ENCODE data around the gene XAGE2. TPM values are rescaled to one million over a fixed set of nuclear protein-coding genes. Genes with fewer than 3 reads are reported as not detected.
A peak's percentile ranks its signal among the peaks of the same experiment; 100 is the strongest.

Gene XAGE2
- total and polyA plus RNA-seq, 2 of the 4 experiments (the other 2 are of a cell fraction), result not detected

DNA sequence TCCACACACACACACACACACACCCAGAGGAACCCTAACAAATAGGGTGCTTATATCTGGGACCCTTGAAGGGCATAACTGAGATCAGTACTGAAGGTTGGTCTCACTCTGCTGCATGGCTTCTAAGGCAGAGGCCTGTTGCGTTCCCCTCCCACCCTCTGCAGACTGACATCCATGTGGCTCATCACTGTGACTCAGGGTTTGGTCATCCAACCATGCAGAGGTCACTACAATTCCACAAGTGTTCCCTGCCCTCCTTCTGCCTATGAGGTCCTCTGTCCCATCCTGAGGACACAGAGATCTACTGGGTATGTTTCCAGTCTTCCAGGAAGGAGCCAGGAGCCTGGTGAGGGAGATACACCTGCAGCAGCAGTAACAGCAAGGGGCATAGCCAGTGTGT lies 55.8 kb downstream of the XAGE2 start:
- dilution Hi-C loops (cut with HindIII; ENCODE audit: low sequenced_read_pairs, unreplicated experiment), result no loop called here

More for the DNA sequence above, 55.8 kb downstream of the XAGE2 start:
- Histone ChIP-seq H3K4me2 (ENCODE audit: low read depth, low read length) (no peak overlapping the region), H3K14ac (replicated peaks; ENCODE audit: low read depth, low read length) (no peak overlapping the region), H2BK120ac (ENCODE audit: low read depth, low read length) (peak overlapping the region; percentile 87), H2BK20ac (ENCODE audit: low read depth, low read length) (peak overlapping the region; percentile 67), H3K79me1 (ENCODE audit: low read depth in 1 of 2, low read length in 2 of 2) (no peaks in the 10 kb centered on the region), H3K36me3 (ENCODE audit: control insufficient read depth, insufficient read depth, low read length) (no peaks in the 10 kb centered on the region), H3K27ac (ENCODE audit: insufficient read depth, low read length) (0 out of 2 replicates have a peak overlapping the region, but pooled peaks have one; percentile 3), H3K4me3 (ENCODE audit: insufficient read depth, low read depth, low read length) (no peak overlapping the region), H3K27me3 (ENCODE audit: control insufficient read depth, insufficient read depth, low read length) (no peaks in the 10 kb centered on the region), H3K23ac (ENCODE audit: low read depth, low read length) (no peak overlapping the region), H2AK9ac (replicated peaks; ENCODE audit: low read depth, low read length, poor library complexity) (no peak overlapping the region), H3K18ac (ENCODE audit: low read depth, low read length) (no peak overlapping the region), H2AFZ (replicated peaks; ENCODE audit: low read length, poor library complexity) (peak overlapping the region; percentile 74), H3K9me1 (ENCODE audit: insufficient read depth, low read length) (peaks cover under 1% of the 10 kb centered on the region; the same call in 1 of the 2 replicates), H4K20me1 (ENCODE audit: insufficient read depth, low read length) (no peaks in the 10 kb centered on the region), H3K9me3 (ENCODE audit: control insufficient read depth, insufficient read depth, low read length) (no peaks in the 10 kb centered on the region), H2AK5ac (ENCODE audit: low read depth, low read length) (0 out of 2 replicates have a peak overlapping the region, but pooled peaks have one; percentile 30), H4K91ac (ENCODE audit: insufficient read depth, low read depth, low read length) (peak overlapping the region; percentile 69), H3K4me1 (ENCODE audit: control insufficient read depth, insufficient read depth, low read length) (peaks cover 8% of the 10 kb centered on the region), H3K56ac (ENCODE audit: extremely low read depth, insufficient read depth, low read length) (no peak overlapping the region), H2BK15ac (ENCODE audit: low read depth, low read length) (no peak overlapping the region; the same call in 2 of the 3 replicates), H2BK5ac (ENCODE audit: low read depth, low read length, poor library complexity, severe bottlenecking) (peak overlapping the region; percentile 77), H4K8ac (ENCODE audit: low read depth in 2 of 2, low read length in 2 of 2) (peak overlapping the region; percentile 0 to 55; a peak in 1 of 4 replicates), H3K9ac (ENCODE audit: low read depth, low read length) (no peak overlapping the region), H3K4ac (ENCODE audit: low read depth, low read length) (peak overlapping the region; percentile 59), H4K5ac (ENCODE audit: low read depth, low read length) (0 out of 2 replicates have a peak overlapping the region, but pooled peaks have one; percentile 13)
- TF ChIP-seq MAZ (IDR thresholded peaks at IDR 0.05; ENCODE audit: borderline replicate concordance, low read depth, low read length) (no peak), CEBPB (IDR thresholded peaks at IDR 0.05; ENCODE audit: low read depth, low read length) (no peak), NFE2L2 (IDR thresholded peaks at IDR 0.05; ENCODE audit: low read depth, low read length) (no peak), FOS (IDR thresholded peaks at IDR 0.05; ENCODE audit: low read depth, low read length) (no peak), CHD1 (IDR thresholded peaks at IDR 0.05; ENCODE audit: low read depth, low read length) (no peak), RFX5 (IDR thresholded peaks at IDR 0.05; ENCODE audit: low read depth, low read length) (no peak), RCOR1 (IDR thresholded peaks at IDR 0.05; ENCODE audit: insufficient replicate concordance, low read length) (no peak), MXI1 (IDR thresholded peaks at IDR 0.05; ENCODE audit: borderline replicate concordance, low read depth, low read length) (no peak), POLR2A (IDR thresholded peaks at IDR 0.05; ENCODE audit: low read depth, low read length) (no peak), RAD21 (IDR thresholded peaks at IDR 0.05; ENCODE audit: low read length) (no peak)
- TF ChIP-seq, protein P1, sequence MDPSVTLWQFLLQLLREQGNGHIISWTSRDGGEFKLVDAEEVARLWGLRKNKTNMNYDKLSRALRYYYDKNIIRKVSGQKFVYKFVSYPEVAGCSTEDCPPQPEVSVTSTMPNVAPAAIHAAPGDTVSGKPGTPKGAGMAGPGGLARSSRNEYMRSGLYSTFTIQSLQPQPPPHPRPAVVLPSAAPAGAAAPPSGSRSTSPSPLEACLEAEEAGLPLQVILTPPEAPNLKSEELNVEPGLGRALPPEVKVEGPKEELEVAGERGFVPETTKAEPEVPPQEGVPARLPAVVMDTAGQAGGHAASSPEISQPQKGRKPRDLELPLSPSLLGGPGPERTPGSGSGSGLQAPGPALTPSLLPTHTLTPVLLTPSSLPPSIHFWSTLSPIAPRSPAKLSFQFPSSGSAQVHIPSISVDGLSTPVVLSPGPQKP (IDR thresholded peaks at IDR 0.05; ENCODE audit: borderline replicate concordance, low read depth, low read length), result no peak
- ATAC-seq (ENCODE audit: low read depth) (peak; percentile 63), DNase-seq (peak; percentile 72)
- CTCF ChIA-PET, result no interaction called here
- no TSS peak for BruUV-seq (replicated peaks)
- no CpG with 5 or more reads among the region's 1 CpG for WGBS, 2 experiments (ENCODE audit: extremely low coverage in 2 of 2, insufficient read length in 1 of 2)
- in situ Hi-C loops (cut with MboI; ENCODE audit: low sequenced_read_pairs), result no loop called here
- intact Hi-C loops (cut with micrococcal nuclease), result no loop called here
- POLR2A ChIA-PET (ENCODE audit: unreplicated experiment), result no interaction called here

All from IMR-90 (cell line).